MM.1S (cell line): Measurements from ENCODE around the gene RBL1.
A peak's percentile ranks its signal among the peaks of the same experiment; 100 is the strongest.
"Not testable (repeated sequence)": the region's sequence is repeated elsewhere in the genome, so short reads cannot be mapped to it uniquely, and the experiment has no call there.

ENCODE experiments used
- DNase-seq: peaks from one replicate; pipeline ENCODE4 v3.0.0-alpha.2; 2015
- H2AFZ ChIP-seq: fragments of 300-600 bp; sonication (generic); 2 replicates; pipeline ENCODE4 v1.6.0; 2016; ENCODE audit warnings: antibody characterized with exemption, low read length
- H3F3A ChIP-seq: fragments of 300-600 bp; sonication (generic); 2 replicates; pipeline ENCODE4 v1.6.1; 2016; ENCODE audit warnings: mild to moderate bottlenecking, antibody characterized with exemption, low read length, moderate library complexity, mixed read lengths; ENCODE audit not compliant: insufficient read depth
- H3K27ac ChIP-seq: fragments of 300-600 bp; sonication (generic); 2 replicates; pipeline ENCODE4 v1.5.1; 2016; ENCODE audit warnings: mild to moderate bottlenecking, low read length
- H3K27me3 ChIP-seq: fragments of 300-600 bp; sonication (generic); replicated peaks from 2 replicates; pipeline ENCODE4 v1.6.0; 2016; ENCODE audit warnings: low read length; ENCODE audit not compliant: insufficient read depth
- H3K36me3 ChIP-seq: fragments of 300-600 bp; sonication (generic); replicated peaks from 2 replicates; pipeline ENCODE4 v1.6.1; 2016; ENCODE audit warnings: mild to moderate bottlenecking, low read length, mixed read lengths; ENCODE audit not compliant: insufficient read depth
- H3K4me1 ChIP-seq: fragments of 300-600 bp; sonication (generic); 2 replicates; pipeline ENCODE4 v1.6.1; 2016; ENCODE audit warnings: low read length, mixed read lengths
- H3K4me2 ChIP-seq: fragments of 300-600 bp; sonication (generic); 2 replicates; pipeline ENCODE4 v1.6.0; 2016; ENCODE audit warnings: low read depth, low read length
- H3K4me3 ChIP-seq: fragments of 300-600 bp; sonication (generic); 2 replicates; pipeline ENCODE4 v1.5.1; 2016; ENCODE audit warnings: low read length, mixed read lengths
- H3K79me2 ChIP-seq: fragments of 300-600 bp; sonication (generic); 2 replicates; pipeline ENCODE4 v1.6.1; 2016; ENCODE audit warnings: mixed run types, low read length, mixed read lengths
- H3K9ac ChIP-seq: fragments of 300-600 bp; sonication (generic); 2 replicates; pipeline ENCODE4 v1.6.1; 2016; ENCODE audit warnings: low read length, mixed read lengths
- H3K9me2 ChIP-seq: fragments of 300-600 bp; sonication (generic); replicated peaks from 2 replicates; pipeline ENCODE4 v1.6.1; 2016; ENCODE audit warnings: mild to moderate bottlenecking, low read length, mixed read lengths; ENCODE audit not compliant: insufficient read depth
- H3K9me3 ChIP-seq: fragments of 300-600 bp; sonication (generic); replicated peaks from 2 replicates; pipeline ENCODE4 v1.6.1; 2016; ENCODE audit warnings: mild to moderate bottlenecking, low read length, mixed read lengths; ENCODE audit not compliant: insufficient read depth
- H4K20me1 ChIP-seq: fragments of 300-600 bp; sonication (generic); 2 replicates; pipeline ENCODE4 v1.6.1; 2016; ENCODE audit warnings: mild to moderate bottlenecking, low read length, moderate library complexity, mixed read lengths; ENCODE audit not compliant: insufficient read depth
- CTCF ChIP-seq: fragments of 300-600 bp; sonication (generic); IDR thresholded peaks from 2 replicates; pipeline ENCODE4 v1.5.1; 2016; ENCODE audit warnings: antibody characterized with exemption, low read length, mixed read lengths
- EZH2phosphoT487 ChIP-seq: fragments of 300-600 bp; sonication (generic); IDR thresholded peaks from 2 replicates; pipeline ENCODE4 v1.6.1; 2018; ENCODE audit warnings: antibody characterized with exemption, low read length

Gene RBL1

GRCh38 chr20:37007898-37008649, 87.7 kb downstream of the RBL1 start:
- Histone ChIP-seq H3K9me2 (no peaks in the 10 kb centered on the region), H3K4me2 (no peak overlapping the region; the same call in 1 of the 2 replicates), H3K9ac (no peak overlapping the region), H3K9me3 (no peaks in the 10 kb centered on the region), H3K27ac (peak overlapping the region; percentile 36; the same call in 1 of the 2 replicates), H3F3A (peaks cover 7% of the 10 kb centered on the region), H3K79me2 (0 out of 2 replicates have a peak, but pooled peaks cover 2% of the 10 kb centered on the region), H2AFZ (no peak overlapping the region), H3K4me3 (no peak overlapping the region), H3K4me1 (peaks cover 7% of the 10 kb centered on the region; the same call in 1 of the 2 replicates), H3K36me3 (peaks cover 2% of the 10 kb centered on the region; the same call in 1 of the 2 replicates), H4K20me1 (no peaks in the 10 kb centered on the region), H3K27me3 (no peaks in the 10 kb centered on the region)
- peak; percentile 13 for DNase-seq
- no peak for TF ChIP-seq EZH2phosphoT487
- peak; percentile 34 for TF ChIP-seq CTCF

- not testable (repeated sequence) for H4K20me1 ChIP-seq, DNase-seq, H3K4me3 ChIP-seq, H3K4me1 ChIP-seq, H2AFZ ChIP-seq, H3K36me3 ChIP-seq, H3K27me3 ChIP-seq, H3K9me3 ChIP-seq, H3K79me2 ChIP-seq, H3K9ac ChIP-seq, H3K9me2 ChIP-seq, H3F3A ChIP-seq, H3K4me2 ChIP-seq, H3K27ac ChIP-seq
Observed at GRCh38 chr20:37005062-37005942, 90.5 kb downstream of the RBL1 start.

GRCh38 chr20:37001634-37002033, 94.2 kb downstream of the RBL1 start:
- not testable (repeated sequence) for H3K9ac ChIP-seq, H3K27ac ChIP-seq, H3K9me3 ChIP-seq, H2AFZ ChIP-seq, H3K36me3 ChIP-seq, DNase-seq, H3F3A ChIP-seq, H3K79me2 ChIP-seq, H3K4me3 ChIP-seq, H3K4me2 ChIP-seq, H3K4me1 ChIP-seq, H3K9me2 ChIP-seq, H4K20me1 ChIP-seq, H3K27me3 ChIP-seq

GRCh38 chr20:37000171-37000570, 95.6 kb downstream of the RBL1 start:
- H3K79me2 ChIP-seq, H3K9me3 ChIP-seq, H3K27me3 ChIP-seq, H4K20me1 ChIP-seq, H3K27ac ChIP-seq, H3K4me2 ChIP-seq, H3F3A ChIP-seq, H3K9me2 ChIP-seq, H3K4me3 ChIP-seq, H3K9ac ChIP-seq, H3K4me1 ChIP-seq, H2AFZ ChIP-seq, DNase-seq: not testable (repeated sequence)
- H3K36me3 ChIP-seq = peaks cover 14% of the 10 kb centered on the region
